OCI-LY7 (cell line): ENCODE data around the gene MGMT.

Experiments used
- CTCF ChIP-seq: fragments of 200-600 bp; sonication (generic); conservative IDR thresholded peaks from 2 replicates; pipeline ENCODE4 v1.5.1; 2014; ENCODE audit warnings: mild to moderate bottlenecking, antibody characterized with exemption, low read length, moderate library complexity, mixed read lengths
- EZH2phosphoT487 ChIP-seq: fragments of 200-600 bp; sonication (generic); IDR thresholded peaks from 2 replicates; pipeline ENCODE4 v1.6.1; 2018; ENCODE audit warnings: low read depth, borderline replicate concordance, mild to moderate bottlenecking, mixed run types, antibody characterized with exemption, low read length, moderate library complexity, mixed read lengths

GRCh38 chr10:129494176-129494575 is 27.1 kb downstream of the MGMT start:
- TF ChIP-seq CTCF (no peak), EZH2phosphoT487 (no peak)
